MM.1S (cell line): Measurements from ENCODE around the gene GGTA1.
A peak's percentile ranks its signal among the peaks of the same experiment; 100 is the strongest.

Experiments
- DNase-seq: peaks from one replicate; pipeline ENCODE4 v3.0.0-alpha.2; 2015
- H2AFZ ChIP-seq: fragments of 300-600 bp; sonication (generic); 2 replicates; pipeline ENCODE4 v1.6.0; 2016; ENCODE audit warnings: antibody characterized with exemption, low read length
- H3F3A ChIP-seq: fragments of 300-600 bp; sonication (generic); 2 replicates; pipeline ENCODE4 v1.6.1; 2016; ENCODE audit warnings: mild to moderate bottlenecking, antibody characterized with exemption, low read length, moderate library complexity, mixed read lengths; ENCODE audit not compliant: insufficient read depth
- H3K27ac ChIP-seq: fragments of 300-600 bp; sonication (generic); 2 replicates; pipeline ENCODE4 v1.5.1; 2016; ENCODE audit warnings: mild to moderate bottlenecking, low read length
- H3K27me3 ChIP-seq: fragments of 300-600 bp; sonication (generic); replicated peaks from 2 replicates; pipeline ENCODE4 v1.6.0; 2016; ENCODE audit warnings: low read length; ENCODE audit not compliant: insufficient read depth
- H3K36me3 ChIP-seq: fragments of 300-600 bp; sonication (generic); replicated peaks from 2 replicates; pipeline ENCODE4 v1.6.1; 2016; ENCODE audit warnings: mild to moderate bottlenecking, low read length, mixed read lengths; ENCODE audit not compliant: insufficient read depth
- H3K4me1 ChIP-seq: fragments of 300-600 bp; sonication (generic); 2 replicates; pipeline ENCODE4 v1.6.1; 2016; ENCODE audit warnings: low read length, mixed read lengths
- H3K4me2 ChIP-seq: fragments of 300-600 bp; sonication (generic); 2 replicates; pipeline ENCODE4 v1.6.0; 2016; ENCODE audit warnings: low read depth, low read length
- H3K4me3 ChIP-seq: fragments of 300-600 bp; sonication (generic); 2 replicates; pipeline ENCODE4 v1.5.1; 2016; ENCODE audit warnings: low read length, mixed read lengths
- H3K79me2 ChIP-seq: fragments of 300-600 bp; sonication (generic); 2 replicates; pipeline ENCODE4 v1.6.1; 2016; ENCODE audit warnings: mixed run types, low read length, mixed read lengths
- H3K9ac ChIP-seq: fragments of 300-600 bp; sonication (generic); 2 replicates; pipeline ENCODE4 v1.6.1; 2016; ENCODE audit warnings: low read length, mixed read lengths
- H3K9me2 ChIP-seq: fragments of 300-600 bp; sonication (generic); replicated peaks from 2 replicates; pipeline ENCODE4 v1.6.1; 2016; ENCODE audit warnings: mild to moderate bottlenecking, low read length, mixed read lengths; ENCODE audit not compliant: insufficient read depth
- H3K9me3 ChIP-seq: fragments of 300-600 bp; sonication (generic); replicated peaks from 2 replicates; pipeline ENCODE4 v1.6.1; 2016; ENCODE audit warnings: mild to moderate bottlenecking, low read length, mixed read lengths; ENCODE audit not compliant: insufficient read depth
- H4K20me1 ChIP-seq: fragments of 300-600 bp; sonication (generic); 2 replicates; pipeline ENCODE4 v1.6.1; 2016; ENCODE audit warnings: mild to moderate bottlenecking, low read length, moderate library complexity, mixed read lengths; ENCODE audit not compliant: insufficient read depth
- CTCF ChIP-seq: fragments of 300-600 bp; sonication (generic); IDR thresholded peaks from 2 replicates; pipeline ENCODE4 v1.5.1; 2016; ENCODE audit warnings: antibody characterized with exemption, low read length, mixed read lengths
- EZH2 ChIP-seq: fragments of 300-600 bp; sonication (generic); optimal IDR thresholded peaks from 2 replicates; pipeline ENCODE3; 2017; ENCODE audit warnings: low read depth, mild to moderate bottlenecking, antibody characterized with exemption, low read length, mixed read lengths
- EZH2phosphoT487 ChIP-seq: fragments of 300-600 bp; sonication (generic); IDR thresholded peaks from 2 replicates; pipeline ENCODE4 v1.6.1; 2018; ENCODE audit warnings: antibody characterized with exemption, low read length

The GGTA1 gene

GRCh38 chr9:121500165-121500478 is 478 bp upstream of the GGTA1 start:
- H3K4me3 ChIP-seq: no peak overlapping the region
- no peak overlapping the region for H3K9ac ChIP-seq
- H3K79me2 ChIP-seq: no peaks in the 10 kb centered on the region

GRCh38 chr9:121499177-121499426 is 542 bp downstream of the GGTA1 start:
- Histone ChIP-seq H4K20me1 (no peaks in the 10 kb centered on the region), H3K9me3 (no peaks in the 10 kb centered on the region), H2AFZ (peak overlapping the region; percentile 37), H3K4me3 (peak overlapping the region; percentile 43), H3K4me1 (peaks cover 3% of the 10 kb centered on the region; the same call in 1 of the 2 replicates), H3K9me2 (no peaks in the 10 kb centered on the region), H3F3A (no peaks in the 10 kb centered on the region), H3K36me3 (no peaks in the 10 kb centered on the region), H3K79me2 (no peaks in the 10 kb centered on the region), H3K27ac (no peak overlapping the region), H3K4me2 (peak overlapping the region; percentile 96), H3K9ac (no peak overlapping the region), H3K27me3 (peaks cover 42% of the 10 kb centered on the region)
- no peak for DNase-seq
- no peak for TF ChIP-seq CTCF
- no peak for TF ChIP-seq EZH2phosphoT487
- no peak for TF ChIP-seq EZH2

More at GRCh38 chr9:121500165-121500478, 478 bp upstream of the GGTA1 start:
- Histone ChIP-seq H3K4me2 (peak overlapping the region; percentile 96; the same call in 1 of the 2 replicates), H3K27me3 (peaks cover 42% of the 10 kb centered on the region), H2AFZ (no peak overlapping the region), H3K27ac (no peak overlapping the region), H4K20me1 (no peaks in the 10 kb centered on the region), H3K36me3 (no peaks in the 10 kb centered on the region), H3F3A (no peaks in the 10 kb centered on the region), H3K9me2 (no peaks in the 10 kb centered on the region), H3K9me3 (no peaks in the 10 kb centered on the region), H3K4me1 (peaks cover 3% of the 10 kb centered on the region; the same call in 1 of the 2 replicates)
- TF ChIP-seq CTCF: no peak
- TF ChIP-seq EZH2: no peak
- no peak for TF ChIP-seq EZH2phosphoT487
- DNase-seq: no peak

- peak overlapping the region; percentile 96 for H3K4me2 ChIP-seq
- H3K27me3 ChIP-seq: peaks cover 41% of the 10 kb centered on the region
- peaks cover 3% of the 10 kb centered on the region; the same call in 1 of the 2 replicates for H3K4me1 ChIP-seq
- H3K9ac ChIP-seq: no peak overlapping the region
- no peak for DNase-seq
- H3K36me3 ChIP-seq: no peaks in the 10 kb centered on the region
- H3K4me3 ChIP-seq: peak overlapping the region; percentile 43
- no peaks in the 10 kb centered on the region for H3K79me2 ChIP-seq
- H2AFZ ChIP-seq: peak overlapping the region; percentile 37
- TF ChIP-seq CTCF: no peak
- no peak for TF ChIP-seq EZH2
- TF ChIP-seq EZH2phosphoT487: no peak
- H3K9me3 ChIP-seq: no peaks in the 10 kb centered on the region
- no peaks in the 10 kb centered on the region for H3K9me2 ChIP-seq
- H4K20me1 ChIP-seq: no peaks in the 10 kb centered on the region
- no peaks in the 10 kb centered on the region for H3F3A ChIP-seq
- no peak overlapping the region for H3K27ac ChIP-seq
These were observed 1.0 kb downstream of the GGTA1 start for GRCh38 chr9:121498487-121499176.
